OCI-LY3 (cell line): ENCODE results near the gene GINS2.

Source experiments
- CTCF ChIP-seq: fragments of 200-600, 300-600 bp; sonication (generic); IDR thresholded peaks from 2 replicates; pipeline ENCODE4 v1.5.1; 2014; ENCODE audit warnings: antibody characterized with exemption, low read length, low read depth
- EZH2phosphoT487 ChIP-seq: fragments of 200-600 bp; shearing (Covaris generic); IDR thresholded peaks from 2 replicates; pipeline ENCODE4 v1.6.1; 2018; ENCODE audit warnings: antibody characterized with exemption, mixed run types, low read depth

GRCh38 chr16:85720302-85720637 is 31.5 kb upstream of the GINS2 start:
- TF ChIP-seq CTCF (no peak), EZH2phosphoT487 (no peak)
